Measurements from ENCODE around the gene PXDN.
A peak's percentile ranks its signal among the peaks of the same experiment; 100 is the strongest.

PXDN gene

GRCh38 chr2:1639086-1639858 lies 105.0 kb downstream of the PXDN start:
- no peak for DNase-seq (ENCODE audit: low read depth)
- no peak for TF ChIP-seq CTCF (conservative IDR thresholded peaks at IDR 0.05; ENCODE audit: low read depth, low read length)
- no peak overlapping the region for H3K4me3 ChIP-seq (ENCODE audit: low read depth, low read length)

DNA sequence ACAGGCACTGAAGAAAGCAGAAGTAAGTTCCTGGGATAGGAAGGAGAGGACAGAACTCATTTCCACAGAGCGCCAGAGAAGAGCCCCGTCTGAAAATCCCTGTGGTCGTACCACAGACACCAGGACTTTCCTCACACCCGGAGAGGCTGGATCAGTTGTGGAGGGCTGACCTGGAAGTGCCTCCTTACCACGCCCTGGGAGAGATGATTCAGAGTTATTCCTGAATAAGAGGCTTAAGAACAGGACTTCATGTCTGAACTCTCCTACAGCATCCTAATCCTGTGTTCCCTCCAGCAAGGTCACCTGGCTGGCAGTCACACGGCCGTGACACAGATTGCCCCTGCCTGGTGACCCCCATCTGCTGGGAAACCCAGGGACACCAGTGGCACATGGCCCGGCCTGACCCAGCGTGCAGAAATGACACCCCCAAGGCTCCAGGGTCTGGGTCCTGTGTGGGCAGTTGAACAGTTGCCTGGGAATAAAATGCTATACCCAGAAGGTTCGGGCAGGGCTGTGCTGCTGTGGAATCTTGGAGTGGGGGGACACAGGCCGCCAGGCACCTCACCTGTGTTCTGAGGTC lies 105.9 kb downstream of the PXDN start:
- no peak for TF ChIP-seq CTCF (conservative IDR thresholded peaks at IDR 0.05; ENCODE audit: low read depth, low read length)
- DNase-seq (ENCODE audit: low read depth): peak; percentile 24
- no peak overlapping the region for H3K4me3 ChIP-seq (ENCODE audit: low read depth, low read length)

DNA sequence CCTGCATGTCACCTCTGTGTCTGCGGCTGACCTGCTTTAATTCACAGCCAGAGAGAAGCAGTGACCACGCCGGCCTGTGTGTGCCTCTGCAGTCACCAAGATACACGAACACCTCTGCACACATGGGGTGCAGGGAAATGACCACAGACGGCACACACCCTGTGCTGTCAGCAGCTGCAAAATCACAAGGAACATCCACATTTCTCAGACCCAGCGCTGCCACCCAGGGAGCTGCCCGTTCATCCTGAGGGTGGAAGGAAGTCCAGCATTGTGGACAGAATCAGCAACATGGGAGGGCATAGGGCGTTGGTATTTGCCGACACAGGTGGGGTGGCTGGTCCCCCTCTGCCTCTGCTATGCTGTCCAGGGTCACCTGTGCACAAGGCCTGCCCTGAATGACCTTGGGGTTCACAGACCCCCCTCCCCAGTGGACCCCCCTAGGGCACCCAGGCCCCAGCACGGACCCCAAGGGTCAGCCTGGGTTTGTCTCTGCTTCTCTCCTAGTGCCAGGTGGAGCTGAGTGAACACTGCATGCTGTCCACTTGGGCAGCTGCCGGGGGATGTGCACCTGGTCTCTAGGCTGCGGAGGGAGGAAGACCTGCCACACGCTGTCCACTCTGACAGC lies 107.4 kb downstream of the PXDN start:
- no peak for TF ChIP-seq CTCF (conservative IDR thresholded peaks at IDR 0.05; ENCODE audit: low read depth, low read length)
- DNase-seq (ENCODE audit: low read depth): no peak
- no peak overlapping the region for H3K4me3 ChIP-seq (ENCODE audit: low read depth, low read length)

DNA sequence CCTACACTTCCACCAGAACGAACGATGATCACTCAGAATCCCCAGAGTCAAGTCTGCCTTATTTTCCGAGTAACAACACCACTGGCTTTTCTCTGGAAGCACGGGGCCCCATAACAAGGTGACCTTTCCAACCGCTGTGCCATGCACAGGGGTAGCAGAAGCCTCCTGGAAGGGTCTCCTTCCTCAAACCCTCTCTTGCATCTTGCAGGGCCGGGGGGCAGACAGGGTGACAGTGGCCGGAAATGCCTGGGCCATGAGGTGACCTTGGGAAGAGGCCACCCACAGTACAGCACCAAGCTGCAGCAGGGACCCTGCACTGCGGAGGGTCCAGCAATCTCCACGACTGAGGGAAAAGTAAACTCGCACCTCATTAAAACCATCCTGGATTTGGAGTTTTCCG lies 108.5 kb downstream of the PXDN start:
- H3K4me3 ChIP-seq (ENCODE audit: low read depth, low read length): no peak overlapping the region
- no peak for DNase-seq (ENCODE audit: low read depth)
- no peak for TF ChIP-seq CTCF (conservative IDR thresholded peaks at IDR 0.05; ENCODE audit: low read depth, low read length)

- no peak for DNase-seq (ENCODE audit: low read depth)
- H3K4me3 ChIP-seq (ENCODE audit: low read depth, low read length): no peak overlapping the region
- TF ChIP-seq CTCF (conservative IDR thresholded peaks at IDR 0.05; ENCODE audit: low read depth, low read length): no peak
These were observed 109.5 kb downstream of the PXDN start for GRCh38 chr2:1634681-1635341.

- DNase-seq (ENCODE audit: low read depth): no peak
- no peak overlapping the region for H3K4me3 ChIP-seq (ENCODE audit: low read depth, low read length)
- TF ChIP-seq CTCF (conservative IDR thresholded peaks at IDR 0.05; ENCODE audit: low read depth, low read length): no peak
These were observed 110.3 kb downstream of the PXDN start for GRCh38 chr2:1633936-1634587.

Measured in choroid plexus epithelial cell (primary cell).